ENCODE measurements around the gene LPP. TPM values are rescaled to one million over a fixed set of nuclear protein-coding genes. Genes with fewer than 3 reads are reported as not detected.

Gene LPP
- total and polyA plus RNA-seq, 2 donors from 2014 or later: 6.7 to 233 TPM

DNA sequence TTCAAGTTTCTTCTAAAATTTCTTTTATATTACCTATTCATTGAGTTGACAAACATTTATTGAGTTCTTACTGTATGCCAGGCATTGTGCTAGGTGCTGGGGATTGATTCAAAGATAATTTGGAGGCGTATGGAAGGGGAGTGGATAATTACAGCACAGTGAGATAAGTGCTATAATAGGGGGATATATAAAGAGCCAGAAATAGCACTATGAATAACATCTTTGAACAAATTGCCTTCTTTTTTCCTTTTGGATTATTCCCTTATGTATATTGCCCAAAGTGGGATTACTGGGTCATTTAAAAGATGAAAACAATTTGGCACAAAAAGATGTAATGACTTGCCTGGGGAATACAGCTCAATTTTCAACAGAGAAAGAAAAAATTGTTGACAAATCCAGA is 64.6 kb downstream of the LPP start:
- Histone ChIP-seq H3K4me3 (ENCODE audit: low read length in 3 of 3) (no peak overlapping the region), H3K4me1 (ENCODE audit: control insufficient read depth in 2 of 3, insufficient read depth in 2 of 3, low read depth in 1 of 3, low read length in 3 of 3) (peaks cover 0 to 18% (median 7%) of the 10 kb centered on the region in 3 donors), H3K27ac (ENCODE audit: low read depth in 2 of 2, low read length in 2 of 2) (no peak overlapping the region), H3K9ac (ENCODE audit: low read length in 3 of 3) (no peak overlapping the region), H3K9me3 (ENCODE audit: control insufficient read depth in 2 of 3, insufficient read depth in 1 of 3, low read length in 3 of 3) (no peaks in the 10 kb centered on the region), H3K36me3 (ENCODE audit: control insufficient read depth in 2 of 3, insufficient read depth in 3 of 3, low read length in 3 of 3) (no peaks in the 10 kb centered on the region), H3K27me3 (ENCODE audit: control insufficient read depth, insufficient read depth, low read length) (no peaks in the 10 kb centered on the region)
- intact Hi-C loops (cut with DNase I): no loop called here
- DNase-seq (no peak), FAIRE-seq (no peak)
- no peak for TF ChIP-seq CTCF (IDR thresholded peaks at IDR 0.05; ENCODE audit: borderline replicate concordance, extremely low read depth, insufficient read depth)

DNA sequence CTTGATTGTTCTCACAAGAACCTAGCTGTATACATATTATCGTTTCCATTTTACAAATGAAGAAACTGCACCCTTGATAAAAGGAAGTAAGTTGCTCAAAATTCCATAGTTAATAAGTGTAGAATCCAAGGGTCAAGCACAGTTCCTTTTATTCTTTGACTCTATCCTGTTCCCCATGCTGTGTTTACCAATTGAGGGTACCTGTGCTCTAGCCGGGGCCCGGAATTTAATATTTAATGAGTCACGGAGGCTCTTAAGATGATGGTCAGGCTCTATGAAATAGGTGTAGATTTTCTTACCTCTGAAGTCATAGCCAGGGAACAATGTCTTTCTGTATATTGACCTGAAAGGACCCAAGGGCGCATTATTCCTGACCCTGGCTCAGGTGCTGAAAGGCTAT is 65.2 kb downstream of the LPP start:
- H3K4me1 ChIP-seq (ENCODE audit: control insufficient read depth in 2 of 3, insufficient read depth in 2 of 3, low read depth in 1 of 3, low read length in 3 of 3): peaks cover 0 to 18% (median 7%) of the 10 kb centered on the region in 3 donors
- no peak overlapping the region for H3K4me3 ChIP-seq (ENCODE audit: low read length in 3 of 3)
- FAIRE-seq (no peak), DNase-seq (no peak)
- H3K27ac ChIP-seq (ENCODE audit: low read depth in 2 of 2, low read length in 2 of 2): peak overlapping the region in 1 of 2 donors; percentile 29
- no peaks in the 10 kb centered on the region for H3K9me3 ChIP-seq (ENCODE audit: control insufficient read depth in 2 of 3, insufficient read depth in 1 of 3, low read length in 3 of 3)
- no peaks in the 10 kb centered on the region for H3K27me3 ChIP-seq (ENCODE audit: control insufficient read depth, insufficient read depth, low read length)
- intact Hi-C loops (cut with DNase I): no loop called here
- H3K9ac ChIP-seq (ENCODE audit: low read length in 3 of 3): no peak overlapping the region
- H3K36me3 ChIP-seq (ENCODE audit: control insufficient read depth in 2 of 3, insufficient read depth in 3 of 3, low read length in 3 of 3): no peaks in the 10 kb centered on the region
- TF ChIP-seq CTCF (IDR thresholded peaks at IDR 0.05; ENCODE audit: borderline replicate concordance, extremely low read depth, insufficient read depth): no peak

GRCh38 chr3:188220097-188220788 is 66.3 kb downstream of the LPP start:
- no peaks in the 10 kb centered on the region for H3K9me3 ChIP-seq (ENCODE audit: control insufficient read depth in 2 of 3, insufficient read depth in 1 of 3, low read length in 3 of 3)
- intact Hi-C loops (cut with DNase I): no loop called here
- no peak for TF ChIP-seq CTCF (IDR thresholded peaks at IDR 0.05; ENCODE audit: borderline replicate concordance, extremely low read depth, insufficient read depth)
- H3K27me3 ChIP-seq (ENCODE audit: control insufficient read depth, insufficient read depth, low read length): no peaks in the 10 kb centered on the region
- no peak for FAIRE-seq
- peaks cover 0 to 18% (median 6%) of the 10 kb centered on the region in 3 donors for H3K4me1 ChIP-seq (ENCODE audit: control insufficient read depth in 2 of 3, insufficient read depth in 2 of 3, low read depth in 1 of 3, low read length in 3 of 3)
- H3K4me3 ChIP-seq (ENCODE audit: low read length in 3 of 3): no peak overlapping the region
- H3K27ac ChIP-seq (ENCODE audit: low read depth in 2 of 2, low read length in 2 of 2): no peak overlapping the region
- H3K36me3 ChIP-seq (ENCODE audit: control insufficient read depth in 2 of 3, insufficient read depth in 3 of 3, low read length in 3 of 3): no peaks in the 10 kb centered on the region
- DNase-seq: no peak
- no peak overlapping the region for H3K9ac ChIP-seq (ENCODE audit: low read length in 3 of 3)

Measured in kidney (tissue), 14 donors.